OCI-LY1 (cell line): ENCODE data around the gene NAGA.

Source experiments
- H2AFZ ChIP-seq: fragments of 200-600 bp; sonication (generic), shearing (Covaris generic); 2 replicates; pipeline ENCODE4 v1.6.0; 2014; ENCODE audit warnings: antibody characterized with exemption, mild to moderate bottlenecking, low read length
- H3F3A ChIP-seq: fragments of 200-600 bp; sonication (generic), shearing (Covaris generic); 2 replicates; pipeline ENCODE4 v1.6.0; 2014; ENCODE audit warnings: mild to moderate bottlenecking, antibody characterized with exemption, low read length, moderate library complexity; ENCODE audit not compliant: insufficient read depth
- H3K27ac ChIP-seq: fragments of 200-600 bp; sonication (generic); 2 replicates; pipeline ENCODE4 v1.5.1; 2014; ENCODE audit warnings: low read length, mixed run types, mild to moderate bottlenecking, low read depth; ENCODE audit not compliant: poor library complexity, severe bottlenecking
- H3K27me3 ChIP-seq: fragments of 200-600 bp; sonication (generic); 2 replicates; pipeline ENCODE4 v1.6.0; 2014; ENCODE audit warnings: antibody characterized with exemption, mild to moderate bottlenecking, low read length, moderate library complexity; ENCODE audit not compliant: insufficient read depth
- H3K36me3 ChIP-seq: fragments of 200-600 bp; sonication (generic); 2 replicates; pipeline ENCODE4 v1.6.1; 2014; ENCODE audit warnings: mild to moderate bottlenecking, antibody characterized with exemption, low read length, moderate library complexity, mixed read lengths; ENCODE audit not compliant: insufficient read depth
- H3K4me1 ChIP-seq: fragments of 200-600 bp; sonication (generic); 2 replicates; pipeline ENCODE4 v1.5.1; 2014; ENCODE audit warnings: mild to moderate bottlenecking, low read length, moderate library complexity; ENCODE audit not compliant: insufficient read depth, severe bottlenecking
- H3K4me2 ChIP-seq: fragments of 200-600 bp; sonication (generic), shearing (Covaris generic); 2 replicates; pipeline ENCODE4 v1.6.1; 2014; ENCODE audit warnings: low read length
- H3K4me3 ChIP-seq: fragments of 200-600 bp; sonication (generic); 2 replicates; pipeline ENCODE4 v1.5.1; 2014; ENCODE audit warnings: low read length, low read depth, mild to moderate bottlenecking, mixed read lengths; ENCODE audit not compliant: poor library complexity, severe bottlenecking
- H3K79me2 ChIP-seq: fragments of 200-600 bp; shearing (Covaris generic); 2 replicates; pipeline ENCODE4 v1.6.1; 2016; ENCODE audit warnings: mixed run types, low read length, mixed read lengths; ENCODE audit not compliant: insufficient read depth
- H3K9ac ChIP-seq: fragments of 200-600 bp; sonication (generic), shearing (Covaris generic); 2 replicates; pipeline ENCODE4 v1.6.1; 2014; ENCODE audit warnings: mild to moderate bottlenecking, low read length, mixed read lengths
- H3K9me2 ChIP-seq: fragments of 200-600 bp; sonication (generic), shearing (Covaris generic); 2 replicates; pipeline ENCODE4 v1.6.1; 2014; ENCODE audit warnings: low read depth, mild to moderate bottlenecking, low read length, mixed read lengths
- H3K9me3 ChIP-seq: fragments of 200-600 bp; shearing (Covaris generic); 2 replicates; pipeline ENCODE4 v1.6.1; 2014; ENCODE audit warnings: low read length, mixed read lengths
- H4K20me1 ChIP-seq: fragments of 200-600 bp; sonication (generic), shearing (Covaris generic); 2 replicates; pipeline ENCODE4 v1.6.0; 2016; ENCODE audit warnings: mild to moderate bottlenecking, low read length; ENCODE audit not compliant: insufficient read depth
- CTCF ChIP-seq: fragments of 200-600 bp; sonication (generic), shearing (Covaris generic); IDR thresholded peaks from 2 replicates; pipeline ENCODE4 v1.5.1; 2017; ENCODE audit warnings: mild to moderate bottlenecking, antibody characterized with exemption, low read length, moderate library complexity, mixed read lengths
- EZH2 ChIP-seq: fragments of 200-600 bp; sonication (generic), shearing (Covaris generic); IDR thresholded peaks from 2 replicates; pipeline ENCODE4 v1.8.0; 2017; ENCODE audit warnings: borderline replicate concordance, mixed run types, mild to moderate bottlenecking, antibody characterized with exemption, low read length, moderate library complexity, mixed read lengths

NAGA gene

DNA sequence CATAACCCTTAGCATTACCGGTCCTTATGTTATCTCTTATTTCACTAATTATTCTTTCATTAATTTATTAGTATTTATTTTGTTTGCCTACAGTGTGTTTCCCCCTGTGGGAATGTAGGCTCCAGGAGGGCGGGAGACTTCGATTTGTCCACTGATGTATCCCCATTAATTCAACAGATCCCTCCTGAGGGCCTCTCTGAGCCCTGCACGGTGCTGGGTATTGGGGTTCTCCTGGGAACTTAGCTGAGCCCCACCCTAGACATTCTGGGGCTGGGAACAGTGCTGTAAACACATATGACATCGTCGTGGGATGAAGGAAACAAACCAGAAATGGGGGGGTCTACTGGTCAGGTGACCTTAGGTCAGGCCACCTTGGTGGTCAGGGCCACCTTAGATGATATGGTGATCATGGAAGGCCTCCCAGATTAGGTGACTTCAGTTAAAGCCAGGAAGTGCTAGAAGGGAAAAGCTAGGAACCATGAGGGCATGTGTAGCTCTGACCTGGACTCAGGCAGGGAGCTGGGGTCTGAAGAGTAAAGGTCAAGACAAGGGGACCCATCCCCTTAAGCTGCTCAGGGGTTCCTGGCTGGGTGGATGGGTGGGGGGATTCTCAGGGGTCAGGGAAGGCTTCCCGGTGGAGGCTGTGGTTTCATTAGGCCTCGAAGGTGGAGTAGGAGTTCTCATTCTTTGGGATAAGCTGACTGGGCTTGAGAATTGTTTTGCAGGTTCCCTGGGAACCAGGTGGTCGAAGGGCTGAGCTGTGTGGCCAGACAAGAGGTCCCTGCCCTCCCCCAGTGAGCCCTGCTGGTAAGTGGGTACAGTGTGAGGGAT, 4.4 kb upstream of the NAGA start:
- Histone ChIP-seq H4K20me1 (no peaks in the 10 kb centered on the region), H2AFZ (no peak overlapping the region), H3K9me3 (no peaks in the 10 kb centered on the region), H3K4me3 (no peak overlapping the region), H3K79me2 (peaks cover under 1% of the 10 kb centered on the region; the same call in 1 of the 2 replicates), H3K27ac (no peak overlapping the region), H3K27me3 (no peaks in the 10 kb centered on the region), H3K36me3 (no peaks in the 10 kb centered on the region; the same call in 1 of the 2 replicates), H3K9ac (no peak overlapping the region), H3K4me1 (peaks cover 21% of the 10 kb centered on the region), H3F3A (no peaks in the 10 kb centered on the region), H3K9me2 (no peaks in the 10 kb centered on the region), H3K4me2 (no peak overlapping the region)
- TF ChIP-seq EZH2 (no peak), CTCF (no peak)

DNA sequence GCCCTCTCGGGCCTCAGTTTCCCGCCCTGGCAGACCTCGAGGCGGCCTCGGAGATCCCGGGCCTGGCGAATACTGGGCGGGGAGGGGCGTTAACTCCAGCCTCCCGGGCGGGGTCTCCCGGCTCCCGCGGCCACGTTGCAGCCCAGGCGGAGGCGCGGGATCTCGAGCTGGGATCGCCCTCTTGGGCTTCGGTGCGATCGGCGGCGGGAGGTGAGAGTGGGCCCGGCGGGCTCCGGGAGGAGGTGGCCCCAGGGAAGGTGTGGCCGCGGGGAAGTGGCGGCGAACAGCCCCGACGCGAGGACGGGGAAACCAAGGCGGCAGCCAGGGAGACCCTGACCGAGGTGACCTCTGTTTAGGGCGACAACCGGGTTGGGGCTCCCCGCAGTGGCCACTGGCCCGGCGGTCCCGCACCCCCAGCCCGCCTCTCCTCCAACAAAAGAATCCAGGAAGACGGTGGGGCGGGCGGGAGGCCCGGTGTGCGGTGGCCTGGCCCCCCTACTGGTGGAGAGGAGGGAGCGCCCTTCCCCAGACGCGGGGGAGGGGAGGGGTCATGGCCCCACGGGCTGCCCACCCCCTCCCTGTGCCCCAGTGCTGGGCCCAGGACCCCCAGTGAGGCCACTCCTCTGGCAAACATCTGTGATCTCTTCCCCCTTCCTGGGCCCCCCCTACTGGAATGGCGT, 3.7 kb upstream of the NAGA start, which contains the start of gene PHETA2:
TSS of gene PHETA2 (plus strand) at position 117 of the 680 bp plus-strand sequence. CDS start 3,046 bp downstream, outside the sequence.
- TF ChIP-seq EZH2 (no peak), CTCF (no peak)
- Histone ChIP-seq H3K27me3 (no peaks in the 10 kb centered on the region), H3K36me3 (no peaks in the 10 kb centered on the region; the same call in 1 of the 2 replicates), H3K9ac (no peak within 1 kb of the TSS), H3K9me3 (no peaks in the 10 kb centered on the region), H2AFZ (no peak within 1 kb of the TSS), H3K4me2 (no peak within 1 kb of the TSS), H3K4me3 (peak within 1 kb of the TSS; percentile 8), H3F3A (no peaks in the 10 kb centered on the region), H3K27ac (no peak within 1 kb of the TSS), H3K9me2 (no peaks in the 10 kb centered on the region), H3K79me2 (no peaks in the 10 kb centered on the region), H3K4me1 (peaks cover 27% of the 10 kb centered on the region), H4K20me1 (no peaks in the 10 kb centered on the region)

GRCh38 chr22:42073621-42074041, 3.0 kb upstream of the NAGA start:
- TF ChIP-seq EZH2 (no peak), CTCF (no peak)
- Histone ChIP-seq H3K4me3 (no peak overlapping the region), H2AFZ (no peak overlapping the region)

More at GRCh38 chr22:42073621-42074041, 3.0 kb upstream of the NAGA start:
- no peaks in the 10 kb centered on the region for H4K20me1 ChIP-seq
- peaks cover 21% of the 10 kb centered on the region for H3K4me1 ChIP-seq
- no peaks in the 10 kb centered on the region for H3K9me3 ChIP-seq
- H3K9ac ChIP-seq: no peak overlapping the region
- no peaks in the 10 kb centered on the region for H3K27me3 ChIP-seq
- H3F3A ChIP-seq: no peaks in the 10 kb centered on the region
- H3K36me3 ChIP-seq: no peaks in the 10 kb centered on the region; the same call in 1 of the 2 replicates
- no peak overlapping the region for H3K27ac ChIP-seq
- no peaks in the 10 kb centered on the region for H3K79me2 ChIP-seq
- no peak overlapping the region for H3K4me2 ChIP-seq
- H3K9me2 ChIP-seq: no peaks in the 10 kb centered on the region
